Skin epidermis (tissue), 12 donors: ENCODE results near the gene PTGS1.
"Not testable (repeated sequence)": the region's sequence is repeated elsewhere in the genome, so short reads cannot be mapped to it uniquely, and the experiment has no call there.

Experiments used
- H3K27ac ChIP-seq, 21 experiments: fragments of 200-600 bp; sonication (generic) in 11 of 21; one replicate each; pipeline ENCODE4 v1.5.0; 2020; ENCODE audit warnings: mild to moderate bottlenecking in 3 of 21, inconsistent platforms in 2 of 21, moderate library complexity in 2 of 21
- H3K4me3 ChIP-seq, 7 experiments: fragments of 200-600 bp; sonication (generic) in 2 of 7; one replicate each; pipeline ENCODE4 v1.5.0; 2020; ENCODE audit warnings: inconsistent platforms in 2 of 7, mild to moderate bottlenecking in 2 of 7, moderate library complexity in 1 of 7

PTGS1 gene

DNA sequence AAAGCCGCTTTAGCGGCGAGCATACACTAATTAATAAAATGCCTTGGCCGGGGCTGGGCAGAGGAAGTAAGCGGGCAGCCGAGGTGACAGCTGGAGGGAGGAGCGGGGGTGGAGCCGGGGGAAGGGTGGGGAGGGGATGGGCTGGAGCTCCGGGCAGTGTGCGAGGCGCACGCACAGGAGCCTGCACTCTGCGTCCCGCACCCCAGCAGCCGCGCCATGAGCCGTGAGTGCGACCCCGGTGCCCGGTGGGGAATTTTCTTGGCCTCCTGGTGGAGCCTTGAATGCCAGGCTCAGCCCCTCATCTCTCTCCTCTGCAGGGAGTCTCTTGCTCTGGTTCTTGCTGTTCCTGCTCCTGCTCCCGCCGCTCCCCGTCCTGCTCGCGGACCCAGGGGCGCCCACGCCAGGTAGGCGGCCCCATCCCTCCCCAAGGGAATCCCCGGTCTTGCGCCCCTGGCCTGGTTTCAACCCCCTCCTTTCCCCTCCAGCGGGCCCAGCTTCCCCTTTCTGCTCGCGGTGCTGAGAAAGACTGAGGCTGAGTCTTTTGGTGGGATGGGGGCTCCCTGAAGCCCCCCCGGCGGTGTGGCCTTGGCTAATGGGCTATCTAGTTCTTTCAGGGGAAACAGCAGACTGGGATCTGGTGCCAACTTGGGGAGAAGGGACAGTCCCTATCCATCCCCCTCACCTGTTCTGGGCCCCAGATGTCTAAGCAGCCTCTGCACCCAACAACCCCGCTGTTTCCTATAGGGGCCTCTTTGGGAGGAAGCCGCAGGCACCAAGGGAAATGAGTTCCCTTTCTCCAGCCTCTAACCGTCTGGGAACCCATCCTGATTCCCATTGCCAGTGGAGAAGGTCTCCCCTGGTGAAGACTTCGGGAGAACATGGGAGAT is at the start of gene PTGS1:
Gene PTGS1, plus strand, starts transcription at position 156 of the 887 bp plus-strand sequence. Its CDS starts 61 bp downstream, at position 217.
- Histone ChIP-seq H3K27ac (peak within 1 kb of the TSS in 20 of 21 experiments; percentile 14 to 85 (median 57)), H3K4me3 (peak within 1 kb of the TSS; percentile 22 to 52 (median 40))

DNA sequence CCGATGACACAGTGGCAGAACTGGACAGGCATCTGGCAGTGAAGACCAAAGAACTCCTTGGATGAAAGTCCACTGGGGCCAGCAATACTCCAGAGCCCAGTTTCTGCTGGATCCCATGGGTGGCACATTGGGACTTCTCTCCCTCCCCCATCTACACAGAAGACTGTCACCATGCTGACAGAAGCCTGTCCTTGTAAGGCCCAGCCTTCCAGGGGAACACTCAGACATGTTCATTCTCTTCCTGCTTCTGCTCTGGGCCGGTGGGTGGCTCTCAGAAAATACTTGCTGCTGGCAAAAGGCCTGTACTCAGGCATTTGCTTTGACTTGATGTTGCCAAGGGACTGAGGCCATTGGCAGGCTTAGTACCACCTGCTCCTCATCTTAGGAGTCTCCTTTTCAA is 48.3 kb upstream of the PTGS1 start:
- Histone ChIP-seq H3K27ac (no peak overlapping the region), H3K4me3 (no peak overlapping the region)

DNA sequence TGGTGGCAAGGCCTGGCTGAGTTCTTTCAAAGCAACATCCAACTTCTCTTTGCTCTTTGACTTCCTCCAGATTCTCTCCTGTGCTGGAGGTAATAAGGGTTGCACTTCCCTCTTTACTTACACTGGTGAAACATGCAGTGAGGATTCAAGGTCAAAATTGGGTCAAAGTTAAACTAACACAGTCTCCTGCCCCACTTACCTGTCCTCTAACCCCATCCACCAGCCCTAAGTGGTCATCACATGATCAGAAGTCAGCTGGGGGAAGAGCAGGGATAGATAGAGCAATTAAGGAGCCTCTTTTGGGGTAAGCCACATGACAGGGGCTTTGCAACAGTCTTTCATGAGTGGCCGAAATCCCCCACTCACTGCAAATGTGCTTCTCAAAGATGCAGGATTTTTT is 46.2 kb upstream of the PTGS1 start:
- not testable (repeated sequence) for H3K4me3 ChIP-seq, H3K27ac ChIP-seq

DNA sequence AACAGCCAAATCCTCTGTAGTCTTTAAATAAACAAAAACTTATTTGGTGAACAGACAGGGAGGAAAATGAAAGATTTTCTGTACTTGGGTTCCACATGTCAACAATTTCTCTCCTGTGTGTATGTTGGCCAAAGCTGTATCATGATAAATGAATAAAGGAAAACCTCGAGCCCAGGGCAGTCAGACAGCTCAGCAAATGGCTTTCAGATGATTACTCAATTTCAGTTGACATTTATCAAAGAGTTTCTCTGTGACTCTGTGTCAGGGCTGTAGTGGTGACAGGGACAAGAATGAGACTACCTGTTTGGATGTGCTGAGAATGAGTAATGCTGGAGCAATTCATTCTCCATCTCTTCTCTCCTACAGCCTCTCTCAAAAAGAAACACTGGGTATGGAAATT is 45.7 kb upstream of the PTGS1 start:
- Histone ChIP-seq H3K27ac (no peak overlapping the region), H3K4me3 (no peak overlapping the region)

DNA sequence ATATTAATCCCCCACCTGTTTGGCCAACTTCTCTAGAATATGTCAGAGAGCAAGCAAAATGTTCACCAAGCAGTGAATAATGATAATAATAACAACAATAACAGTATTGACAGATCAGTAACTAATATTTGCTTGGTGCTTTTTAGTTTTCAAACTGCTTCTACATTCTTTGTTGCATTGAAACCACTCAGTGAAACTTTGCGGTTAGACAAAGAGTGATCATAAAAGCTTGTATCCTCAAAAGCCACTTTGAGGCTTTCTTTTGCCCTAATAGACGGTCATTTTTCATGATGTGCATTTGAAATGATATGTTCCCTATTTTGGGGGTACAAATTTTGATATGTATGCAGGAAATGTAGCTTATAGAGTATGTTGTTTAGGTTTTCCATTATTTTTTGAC is 43.6 kb upstream of the PTGS1 start:
- no peak overlapping the region for H3K27ac ChIP-seq
- H3K4me3 ChIP-seq = no peak overlapping the region

DNA sequence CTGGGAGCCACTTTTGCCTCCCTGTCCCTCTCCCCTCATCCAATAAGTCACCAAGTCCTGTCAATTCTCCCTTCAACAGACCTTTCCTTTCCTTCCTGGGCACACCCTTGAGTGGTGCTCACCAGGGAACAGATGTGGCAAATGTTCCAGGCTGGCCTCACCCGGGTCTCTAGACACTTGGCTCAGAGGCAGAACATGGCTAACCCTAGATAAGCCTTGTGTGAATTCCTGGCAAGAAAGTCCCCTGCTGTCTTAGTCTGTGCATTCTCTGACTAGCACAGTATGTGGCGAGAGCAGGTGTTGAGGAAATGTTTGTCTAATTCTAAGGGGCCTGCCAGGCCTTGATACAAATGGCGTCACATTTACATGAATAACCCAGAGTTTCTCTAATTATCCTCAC is 41.2 kb upstream of the PTGS1 start:
- Histone ChIP-seq H3K27ac (no peak overlapping the region), H3K4me3 (no peak overlapping the region)

DNA sequence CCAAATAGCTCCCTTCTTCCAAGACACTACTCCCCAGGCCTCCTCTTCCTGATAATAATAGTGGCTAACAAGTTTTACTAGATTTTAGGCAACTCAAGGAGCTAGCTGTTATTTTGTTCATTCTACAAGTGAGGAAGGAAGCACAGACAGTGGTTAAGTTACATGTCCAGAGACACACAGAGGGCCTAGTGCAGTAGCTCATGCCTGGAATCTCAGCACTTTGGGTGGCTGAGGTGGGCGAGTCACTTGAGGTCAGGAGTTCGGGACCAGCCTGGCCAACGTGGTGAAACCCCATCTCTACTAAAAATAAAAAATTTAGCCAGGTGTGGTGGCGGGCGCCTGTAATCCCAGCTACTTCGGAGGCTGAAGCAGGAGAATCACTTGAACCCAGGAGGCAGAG is 40.4 kb upstream of the PTGS1 start:
- not testable (repeated sequence) for H3K4me3 ChIP-seq, H3K27ac ChIP-seq

DNA sequence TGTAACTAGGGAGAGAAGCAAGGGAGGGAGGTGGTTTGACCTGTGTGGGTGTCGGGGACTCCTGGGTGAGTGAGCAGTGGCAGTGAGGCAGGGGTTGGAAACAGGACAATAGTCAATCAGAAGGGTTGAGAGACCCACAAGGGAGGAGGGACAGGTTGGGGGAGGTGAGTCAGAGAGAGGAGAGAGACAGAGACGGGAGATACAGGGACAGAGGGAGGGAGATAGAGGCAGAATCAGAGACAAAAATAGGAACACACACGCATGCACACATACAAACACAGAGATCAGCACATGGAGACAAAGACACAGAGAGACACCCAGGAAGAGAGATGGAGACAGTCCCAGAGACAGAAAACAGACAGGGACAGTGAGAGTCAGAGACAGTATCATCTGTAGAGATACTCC is 39.3 kb upstream of the PTGS1 start:
- no peak overlapping the region for H3K4me3 ChIP-seq
- H3K27ac ChIP-seq = no peak overlapping the region

DNA sequence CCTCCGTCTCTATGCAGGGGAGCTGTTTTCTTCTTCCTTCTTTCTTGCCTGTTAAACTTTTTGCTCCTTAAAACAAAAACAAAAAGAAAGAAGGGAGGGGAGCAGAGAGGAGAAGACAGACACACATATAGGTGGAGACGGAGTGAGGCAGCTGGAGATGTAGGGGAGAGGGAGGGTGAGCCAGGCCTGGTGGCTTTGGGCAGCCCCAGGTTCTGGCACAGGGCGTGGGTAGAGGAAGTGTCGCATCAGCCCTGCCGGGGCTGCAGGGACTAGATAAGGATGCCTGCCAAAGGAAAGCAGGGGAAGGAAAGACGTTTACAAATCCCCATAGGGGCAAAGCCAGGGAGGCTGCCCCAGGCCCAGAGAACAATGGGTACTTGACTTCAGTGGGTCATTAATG is 38.7 kb upstream of the PTGS1 start:
- no peak overlapping the region for H3K4me3 ChIP-seq
- no peak overlapping the region for H3K27ac ChIP-seq

DNA sequence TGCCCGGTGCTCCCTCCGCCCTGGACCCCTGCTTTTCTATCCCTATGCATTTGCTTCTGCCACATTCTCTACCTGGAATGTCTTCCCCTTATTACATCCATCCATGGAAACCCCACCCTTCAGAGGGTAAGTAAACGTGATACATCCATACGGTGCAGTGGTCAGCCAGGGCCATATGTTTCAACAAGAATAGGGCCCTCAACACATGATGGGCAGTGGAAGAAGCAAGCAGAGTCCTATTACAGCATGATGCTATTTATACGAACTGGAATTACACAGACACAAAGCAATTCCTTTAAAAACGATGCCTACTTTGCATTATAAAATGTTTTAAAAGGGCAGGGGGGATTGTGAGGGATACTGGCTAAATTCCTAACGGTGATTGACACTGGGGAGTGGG is 38.2 kb upstream of the PTGS1 start:
- no peak overlapping the region for H3K27ac ChIP-seq
- H3K4me3 ChIP-seq = no peak overlapping the region

DNA sequence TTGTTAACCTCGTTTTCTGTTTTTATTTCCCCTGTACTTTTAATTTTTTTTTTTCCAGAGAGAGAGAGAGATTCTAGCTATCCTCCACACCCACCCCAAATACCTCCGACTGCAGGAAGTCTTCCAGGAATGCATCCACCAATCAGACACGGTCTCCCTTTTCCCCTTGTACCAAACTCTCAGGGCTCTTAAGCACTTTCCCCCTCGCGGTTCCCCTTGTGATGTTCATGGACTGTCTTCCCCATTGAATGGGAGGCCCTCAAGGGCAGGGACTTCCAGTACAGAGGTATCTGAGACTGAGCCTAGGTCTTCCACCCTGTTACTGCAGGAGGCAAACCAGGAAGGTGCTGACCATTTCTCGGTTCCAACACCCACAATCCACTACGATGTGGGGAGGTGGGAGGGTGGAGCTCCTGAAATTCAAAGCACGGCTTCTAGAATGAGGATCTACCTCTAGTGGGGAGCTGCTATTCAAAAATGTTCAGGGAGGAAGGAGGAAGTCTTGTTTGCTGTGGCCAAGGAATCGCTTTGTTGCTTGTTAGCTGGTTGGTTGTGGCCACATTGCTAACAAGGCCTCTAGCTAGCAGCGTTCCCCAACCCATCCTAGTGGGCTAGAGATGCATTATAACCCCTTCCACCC is 37.5 kb upstream of the PTGS1 start:
- H3K27ac ChIP-seq = no peak overlapping the region

DNA sequence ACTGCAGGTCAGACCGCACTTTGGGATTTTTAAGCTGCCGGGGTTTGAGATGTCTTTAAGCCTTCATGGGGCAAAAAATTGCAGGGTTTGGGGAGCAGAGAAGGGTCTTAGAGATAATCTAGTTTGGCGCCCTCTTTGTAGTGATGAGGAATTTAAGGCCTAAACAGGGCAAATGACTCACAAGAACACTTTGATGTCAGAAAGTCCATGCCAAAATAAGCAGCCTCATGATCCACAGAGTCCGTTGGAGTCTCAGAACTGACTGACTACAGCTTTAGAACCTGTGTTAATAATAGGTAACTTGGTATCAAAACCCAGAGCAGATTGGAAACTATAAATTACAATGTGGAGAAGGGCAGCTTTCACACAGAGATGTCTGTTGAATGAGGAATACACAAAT is 35.9 kb upstream of the PTGS1 start:
- Histone ChIP-seq H3K27ac (no peak overlapping the region), H3K4me3 (no peak overlapping the region)

More for the DNA sequence above, 37.5 kb upstream of the PTGS1 start:
- H3K4me3 ChIP-seq = no peak overlapping the region

DNA sequence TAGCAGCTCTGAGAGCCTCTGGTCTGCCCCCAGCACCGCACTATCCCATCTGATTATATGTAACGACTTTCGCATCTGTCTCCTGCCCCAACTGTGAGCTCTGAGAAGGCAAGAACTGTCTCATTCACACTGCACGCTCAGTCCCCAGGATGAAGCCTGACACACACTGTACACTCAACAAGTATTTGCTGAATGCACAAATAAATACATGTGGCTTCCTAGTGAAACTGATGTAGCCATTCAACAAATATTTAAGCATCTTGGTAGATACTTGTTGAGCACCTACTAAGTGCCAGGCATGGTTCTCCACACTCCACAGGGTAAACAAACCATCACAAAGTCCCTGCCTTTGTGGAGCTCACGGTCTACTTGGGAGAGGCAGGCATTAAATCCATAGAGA is 34.6 kb upstream of the PTGS1 start:
- Histone ChIP-seq H3K27ac (no peak overlapping the region), H3K4me3 (no peak overlapping the region)

DNA sequence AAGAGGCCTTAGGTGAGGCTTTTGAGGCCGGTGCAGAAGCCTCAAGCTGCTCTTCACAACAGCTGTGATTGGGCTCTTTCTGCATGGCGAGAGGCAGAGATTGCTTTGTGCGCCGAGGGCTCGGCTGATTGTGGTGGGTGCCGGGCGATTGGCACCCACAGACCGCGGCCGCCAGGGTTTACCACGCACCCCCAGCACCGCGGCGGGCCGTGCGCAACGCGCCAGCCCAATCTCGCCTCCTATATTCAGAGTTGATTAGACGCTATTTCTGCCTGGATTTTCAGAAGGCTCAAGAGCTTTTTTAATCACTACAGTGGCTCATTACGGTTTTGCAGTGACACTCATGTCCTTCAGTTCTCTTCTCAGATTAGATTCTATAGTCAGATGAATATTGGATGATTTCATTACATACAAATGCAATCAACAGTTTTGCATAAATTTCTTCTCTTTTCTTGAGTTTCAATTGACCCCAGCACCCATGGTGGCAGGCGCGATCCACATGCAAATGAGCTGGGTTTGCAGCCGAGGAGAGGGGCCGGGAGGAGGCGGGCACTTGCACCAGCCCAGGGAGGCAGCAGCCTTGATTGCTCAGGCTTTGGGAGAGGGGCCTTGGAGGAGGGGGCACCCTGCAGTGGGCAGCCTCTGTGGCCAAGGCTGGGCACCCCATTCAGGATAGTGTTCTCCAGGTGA is 33.8 kb upstream of the PTGS1 start:
- H3K27ac ChIP-seq = no peak overlapping the region
- no peak overlapping the region for H3K4me3 ChIP-seq

DNA sequence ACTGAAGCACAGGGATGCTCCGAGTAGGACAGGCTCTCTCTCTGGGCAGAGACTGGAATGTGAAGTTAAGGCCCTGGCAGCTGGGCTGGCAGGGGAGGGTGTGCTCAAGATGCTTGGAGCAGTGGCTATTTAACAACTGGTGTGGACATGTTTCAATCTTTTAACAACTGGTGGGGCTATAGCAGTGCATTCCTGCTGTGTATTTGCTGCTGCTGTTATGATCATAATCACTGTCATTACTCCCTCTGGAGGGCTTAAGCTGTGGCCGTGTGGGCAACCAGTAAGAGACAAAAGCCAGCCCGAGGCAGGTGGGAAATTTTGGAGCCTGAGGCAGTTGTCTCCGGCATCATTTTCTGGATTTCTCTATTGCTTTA is 33.3 kb upstream of the PTGS1 start:
- H3K27ac ChIP-seq = no peak overlapping the region

DNA sequence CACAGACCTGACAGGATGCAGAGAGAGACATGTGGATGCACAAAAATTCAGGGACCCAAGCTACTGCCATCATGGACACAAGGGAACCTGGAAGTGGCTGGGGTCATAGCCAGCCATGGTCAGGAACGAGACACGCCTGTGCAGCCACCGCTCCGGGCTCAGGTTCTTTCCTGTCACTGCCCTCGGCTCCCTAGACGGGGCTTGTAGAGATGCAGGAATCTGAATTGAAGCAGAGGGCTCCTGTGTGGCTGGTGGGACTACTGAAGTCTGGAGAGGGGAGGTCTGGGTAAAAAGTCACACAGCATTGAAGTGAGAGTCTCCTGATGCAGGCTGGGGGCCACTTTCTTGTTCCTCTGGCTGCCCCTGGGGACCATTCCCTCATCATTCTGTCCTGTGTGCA is 32.3 kb upstream of the PTGS1 start:
- H3K27ac ChIP-seq = no peak overlapping the region
- H3K4me3 ChIP-seq = no peak overlapping the region

More for the DNA sequence above, 33.3 kb upstream of the PTGS1 start:
- no peak overlapping the region for H3K4me3 ChIP-seq

DNA sequence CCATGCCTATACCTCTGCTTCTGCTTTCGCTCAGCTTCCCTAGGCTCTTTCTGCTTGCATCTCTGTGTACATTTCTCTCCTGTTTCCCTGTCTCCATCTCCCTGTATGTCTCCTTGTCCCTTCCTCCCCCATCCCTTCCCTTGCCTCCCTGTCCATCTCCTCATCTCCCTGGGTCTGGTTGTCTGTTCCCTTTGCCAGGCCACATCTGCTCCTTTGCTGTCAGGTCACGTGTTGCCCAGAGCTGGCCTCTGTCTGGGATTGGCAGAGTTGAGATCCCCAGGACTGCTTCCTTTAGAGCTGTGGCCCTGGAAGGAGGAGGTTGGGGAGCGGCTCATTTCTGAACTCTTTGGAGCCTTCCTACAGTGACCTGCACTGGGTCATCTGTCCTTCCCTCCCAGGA is 31.8 kb upstream of the PTGS1 start:
- H3K4me3 ChIP-seq = no peak overlapping the region
- no peak overlapping the region for H3K27ac ChIP-seq

DNA sequence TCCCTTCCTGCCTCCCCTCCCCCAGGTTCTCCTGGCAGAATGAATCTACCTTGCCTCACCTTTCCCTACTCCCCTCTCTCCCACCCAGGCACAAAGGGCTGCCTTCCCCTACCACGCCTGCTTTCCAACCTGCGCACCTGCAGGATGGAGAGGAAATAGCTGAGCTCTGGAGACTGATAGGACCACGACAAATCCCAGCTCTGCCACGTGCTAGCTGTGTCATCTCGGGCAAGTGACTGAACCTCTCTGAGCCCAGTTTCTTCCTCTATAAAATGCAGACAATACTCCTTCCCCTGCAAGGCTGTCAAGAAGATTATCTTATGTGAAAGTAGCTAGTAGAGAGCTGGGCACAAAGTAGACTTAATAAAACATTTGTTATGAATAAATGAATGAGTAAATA is 31.2 kb upstream of the PTGS1 start:
- peak overlapping the region in 1 of 21 experiments; percentile 46 for H3K27ac ChIP-seq

DNA sequence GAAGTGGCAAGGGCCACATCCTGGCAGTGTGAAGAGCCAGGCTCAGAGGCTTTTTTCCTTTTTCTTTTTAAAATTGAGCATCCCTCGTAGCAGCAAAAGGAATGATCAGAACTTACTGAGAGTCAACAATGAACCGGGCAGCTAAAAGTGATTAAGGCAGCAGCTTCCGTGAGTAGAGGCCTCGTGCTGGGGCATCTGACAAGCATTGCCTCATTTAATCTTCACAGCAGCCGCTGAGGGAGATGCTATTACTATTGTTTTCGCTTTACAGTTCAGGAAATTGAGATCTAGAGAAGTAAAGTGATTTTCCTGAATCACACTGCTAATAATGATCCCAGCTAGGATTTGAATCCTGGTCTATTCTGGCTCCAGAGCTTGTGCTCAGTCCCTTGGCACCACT is 30.7 kb upstream of the PTGS1 start:
- H3K4me3 ChIP-seq = no peak overlapping the region
- H3K27ac ChIP-seq = peak overlapping the region in 1 of 21 experiments; percentile 15

More for the DNA sequence above, 31.2 kb upstream of the PTGS1 start:
- H3K4me3 ChIP-seq = no peak overlapping the region

DNA sequence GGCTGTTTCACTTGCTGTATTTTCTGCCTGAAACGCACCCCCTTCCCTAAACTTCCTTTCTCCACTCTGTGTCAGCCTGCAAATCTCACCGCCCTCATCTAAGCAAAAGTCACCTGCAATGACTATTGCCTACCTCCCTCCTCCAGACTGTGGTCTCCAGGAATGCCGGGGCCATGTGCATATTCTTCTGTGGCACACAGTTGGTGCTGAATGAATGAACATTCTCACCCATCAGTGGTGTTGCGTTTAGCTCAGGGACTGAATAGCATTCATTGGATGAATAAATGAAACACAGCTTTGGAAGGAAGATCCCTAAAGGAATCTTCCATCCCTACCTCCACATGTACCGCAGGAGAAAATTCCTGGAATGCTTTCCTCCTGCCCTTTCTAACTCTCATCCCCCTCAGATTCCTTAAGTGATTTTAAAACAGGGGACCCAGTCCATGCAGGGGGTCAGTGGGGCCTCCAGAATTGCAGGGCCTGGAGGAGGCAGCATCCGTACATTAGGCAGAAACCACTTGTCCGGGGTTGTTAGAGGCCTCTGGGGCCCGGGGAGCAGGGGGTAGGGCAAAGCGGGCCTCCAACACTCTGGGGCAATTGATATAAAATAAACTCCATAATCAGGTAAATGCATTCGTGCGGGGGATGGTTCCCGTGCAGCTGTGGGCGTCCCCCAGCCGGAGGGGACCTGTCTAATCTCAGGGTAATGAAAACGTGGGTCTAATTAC is 28.3 kb upstream of the PTGS1 start:
- no peak overlapping the region for H3K27ac ChIP-seq
- H3K4me3 ChIP-seq = no peak overlapping the region
